Endometrial microvascular endothelial cells (primary cell): ENCODE results near the gene SNRPD2. TPM values are rescaled to one million over a fixed set of nuclear protein-coding genes. Genes with fewer than 3 reads are reported as not detected.

Experiments used
- total RNA-seq: library from RNA; depleted of rRNA; stranded (reverse); fragments of >200 nt; gene quantifications from one replicate; pipeline ENCODE4 v1.2.3, GENCODE V29; 2015; ENCODE audit errors: inconsistent ontology term

SNRPD2 gene
- total RNA-seq, 1 donor from 2014 or later, result 239 TPM

Other genes starting within 250 kb of the SNRPD2 start
- gene FOSB, start 224.0 kb downstream of the SNRPD2 start, total RNA-seq, result 0.84 TPM
- 13.0 TPM for gene RTN2, start 194.9 kb downstream of the SNRPD2 start, total RNA-seq
- gene PPM1N, start 193.5 kb downstream of the SNRPD2 start, total RNA-seq, result 3.5 TPM
- gene VASP, start 184.5 kb downstream of the SNRPD2 start, total RNA-seq, result 373 TPM
- 10.6 TPM for gene OPA3, start 107.2 kb downstream of the SNRPD2 start, total RNA-seq
- 42.0 TPM for gene GPR4, start 89.7 kb downstream of the SNRPD2 start, total RNA-seq
- 24.0 TPM for gene EML2, start 52.6 kb downstream of the SNRPD2 start, total RNA-seq
- gene GIPR, start 23.7 kb downstream of the SNRPD2 start, total RNA-seq, result not detected
- 21.3 TPM for gene QPCTL, start 713 bp upstream of the SNRPD2 start, total RNA-seq
- gene FBXO46, start 38.9 kb upstream of the SNRPD2 start, total RNA-seq, result 10.7 TPM
- gene MEIOSIN, start 41.5 kb upstream of the SNRPD2 start, total RNA-seq, result not detected
- 6.8 TPM for gene SIX5, start 77.3 kb upstream of the SNRPD2 start, total RNA-seq
- 8.6 TPM for gene DMPK, start 90.5 kb upstream of the SNRPD2 start, total RNA-seq
- 40.3 TPM for gene DMWD, start 100.9 kb upstream of the SNRPD2 start, total RNA-seq
- not detected for gene RSPH6A, start 123.4 kb upstream of the SNRPD2 start, total RNA-seq
- 44.8 TPM for gene SYMPK, start 171.2 kb upstream of the SNRPD2 start, total RNA-seq
- gene FOXA3, start 172.4 kb upstream of the SNRPD2 start, total RNA-seq, result not detected
- gene IRF2BP1, start 194.2 kb upstream of the SNRPD2 start, total RNA-seq, result 13.6 TPM
- gene MYPOP, start 210.7 kb upstream of the SNRPD2 start, total RNA-seq, result 0.84 TPM
- not detected for gene NANOS2, start 222.8 kb upstream of the SNRPD2 start, total RNA-seq